Thoracic aorta (tissue), 2 donors: Measurements from ENCODE around the gene MAP3K13. TPM values are rescaled to one million over a fixed set of nuclear protein-coding genes. Genes with fewer than 3 reads are reported as not detected.

Source experiments
- ATAC-seq: fragments of 150-250 bp; one replicate; pipeline ENCODE4 v1.8.0; 2017; ENCODE audit warnings: low read depth; ENCODE audit not compliant: insufficient number of reproducible peaks, low FRiP score
- DNase-seq: peaks from one replicate; pipeline ENCODE4 v3.0.0-alpha.2; 2020; ENCODE audit warnings: low spot score
- H3K27ac ChIP-seq, 2 donors: fragments of 200-600 bp; sonication (generic); 1 replicate in 1 of 2; 2 replicates in 1 of 2; pipeline ENCODE4 v1.5.1; 2016; ENCODE audit warnings: mild to moderate bottlenecking in 2 of 2, moderate library complexity in 2 of 2
- H3K27me3 ChIP-seq: fragments of 200-600 bp; sonication (generic); replicated peaks from 2 replicates; pipeline ENCODE4 v1.6.0; 2016; ENCODE audit warnings: mild to moderate bottlenecking; ENCODE audit not compliant: insufficient read depth
- H3K36me3 ChIP-seq: fragments of 200-600 bp; sonication (generic); one replicate; pipeline ENCODE4 v1.5.1; 2016
- H3K4me1 ChIP-seq, 2 donors: fragments of 200-600 bp; sonication (generic); 1 replicate in 1 of 2; 2 replicates in 1 of 2; pipeline versions ENCODE4 v1.5.1 to v1.6.0; 2016; ENCODE audit warnings: low read depth in 2 of 2, mild to moderate bottlenecking in 1 of 2; ENCODE audit not compliant: control insufficient read depth in 1 of 2
- H3K4me3 ChIP-seq: fragments of 200-600 bp; sonication (generic); 2 replicates; pipeline ENCODE4 v1.5.1; 2016; ENCODE audit warnings: mild to moderate bottlenecking
- H3K9me3 ChIP-seq: fragments of 200-600 bp; sonication (generic); 2 replicates; pipeline ENCODE4 v1.5.1; 2016
- CTCF ChIP-seq: fragments of 200-600 bp; sonication (generic); IDR thresholded peaks from one replicate; pipeline ENCODE4 v1.5.1; 2019; ENCODE audit warnings: antibody characterized with exemption
- total RNA-seq, 2 donors: library from RNA; depleted of rRNA; stranded (reverse); fragments of >200 nt; gene quantifications; one replicate each; pipeline versions ENCODE4 v1.1.0 to v1.2.3, GENCODE V29; 2016

MAP3K13 gene
- total RNA-seq, 2 donors from 2014 or later = 17.3 to 21.9 TPM

- no peaks in the 10 kb centered on the region for H3K9me3 ChIP-seq
- TF ChIP-seq CTCF = no peak
- no peak for ATAC-seq
- H3K27me3 ChIP-seq = no peaks in the 10 kb centered on the region
- H3K27ac ChIP-seq = no peak overlapping the region
- H3K4me3 ChIP-seq = no peak overlapping the region
- DNase-seq = no peak
- no peaks in the 10 kb centered on the region for H3K36me3 ChIP-seq
- H3K4me1 ChIP-seq = peaks cover 0 to 5% of the 10 kb centered on the region in 2 donors
Observed at GRCh38 chr3:185405243-185405642, 42.3 kb downstream of the MAP3K13 start.

GRCh38 chr3:185405664-185406063, 42.7 kb downstream of the MAP3K13 start:
- Histone ChIP-seq H3K4me3 (no peak overlapping the region), H3K4me1 (peaks cover 0 to 5% of the 10 kb centered on the region in 2 donors), H3K27ac (no peak overlapping the region), H3K27me3 (no peaks in the 10 kb centered on the region), H3K36me3 (no peaks in the 10 kb centered on the region), H3K9me3 (no peaks in the 10 kb centered on the region)
- no peak for ATAC-seq
- TF ChIP-seq CTCF = no peak
- DNase-seq = no peak

- Histone ChIP-seq H3K27ac (no peak overlapping the region), H3K4me1 (peaks cover 0 to 5% of the 10 kb centered on the region in 2 donors), H3K36me3 (no peaks in the 10 kb centered on the region), H3K9me3 (no peaks in the 10 kb centered on the region), H3K4me3 (no peak overlapping the region), H3K27me3 (no peaks in the 10 kb centered on the region)
- TF ChIP-seq CTCF = no peak
- no peak for DNase-seq
- no peak for ATAC-seq
Observed at GRCh38 chr3:185406121-185406620, 43.2 kb downstream of the MAP3K13 start.

- no peak overlapping the region for H3K4me3 ChIP-seq
- H3K9me3 ChIP-seq = no peaks in the 10 kb centered on the region
- no peak for ATAC-seq
- H3K27ac ChIP-seq = no peak overlapping the region
- H3K36me3 ChIP-seq = no peaks in the 10 kb centered on the region
- TF ChIP-seq CTCF = no peak
- DNase-seq = no peak
- peaks cover 0 to 5% of the 10 kb centered on the region in 2 donors for H3K4me1 ChIP-seq
- H3K27me3 ChIP-seq = no peaks in the 10 kb centered on the region
Observed at GRCh38 chr3:185409957-185410356, 47.0 kb downstream of the MAP3K13 start.

GRCh38 chr3:185411133-185411532, 48.2 kb downstream of the MAP3K13 start:
- DNase-seq (no peak), ATAC-seq (no peak)
- Histone ChIP-seq H3K9me3 (no peaks in the 10 kb centered on the region), H3K27ac (no peak overlapping the region), H3K36me3 (no peaks in the 10 kb centered on the region), H3K4me3 (no peak overlapping the region), H3K4me1 (peaks cover 0 to 2% of the 10 kb centered on the region in 2 donors), H3K27me3 (no peaks in the 10 kb centered on the region)
- no peak for TF ChIP-seq CTCF
